NCI-H1417 (cell line): ENCODE results near the gene HOXB8.
A peak's percentile ranks its signal among the peaks of the same experiment; 100 is the strongest.

Source experiments
- DNase-seq, 3 experiments: peaks; one replicate each; lab custom pipeline; 2025; lab: John Stamatoyannopoulos, UW

The HOXB8 gene

GRCh38 chr17:48637323-48638260 lies 22.5 kb upstream of the HOXB8 start:
- no peak for DNase-seq

GRCh38 chr17:48636177-48637018 lies 21.3 kb upstream of the HOXB8 start:
- DNase-seq, result no peak

- no peak for DNase-seq
Measured at GRCh38 chr17:48634493-48635208, 19.6 kb upstream of the HOXB8 start.

- DNase-seq, result no peak
Measured at GRCh38 chr17:48633266-48633677, 18.2 kb upstream of the HOXB8 start.

GRCh38 chr17:48632579-48633265 lies 17.6 kb upstream of the HOXB8 start:
- DNase-seq, result no peak

GRCh38 chr17:48631693-48632578 lies 16.8 kb upstream of the HOXB8 start:
- DNase-seq, result no peak

GRCh38 chr17:48630925-48631692 lies 16.0 kb upstream of the HOXB8 start:
- DNase-seq, result no peak

GRCh38 chr17:48630009-48630924 lies 15.2 kb upstream of the HOXB8 start:
- DNase-seq, result no peak

GRCh38 chr17:48629411-48629759 lies 14.3 kb upstream of the HOXB8 start:
- DNase-seq, result no peak

GRCh38 chr17:48628649-48629410 lies 13.7 kb upstream of the HOXB8 start:
- DNase-seq, result no peak

GRCh38 chr17:48627623-48628521 lies 12.8 kb upstream of the HOXB8 start:
- no peak for DNase-seq

- DNase-seq, result no peak
Measured at GRCh38 chr17:48627118-48627597, 12.1 kb upstream of the HOXB8 start.

GRCh38 chr17:48626245-48627117 lies 11.4 kb upstream of the HOXB8 start, which contains the start of gene HOXB9:
Gene HOXB9 (minus strand): TSS chr17:48626358. CDS start chr17:48626269, 89 bp downstream.
- DNase-seq, result peak in 2 of 3 experiments; percentile 56 to 71

GRCh38 chr17:48625495-48626244 lies 10.6 kb upstream of the HOXB8 start:
- DNase-seq, result peak in 2 of 3 experiments; percentile 67 to 80
